HG03064 (cell line): ENCODE results near the gene SNTG2.
"Not testable (repeated sequence)": the region's sequence is repeated elsewhere in the genome, so short reads cannot be mapped to it uniquely, and the experiment has no call there.

Experiments used
- ATAC-seq: cut with Tn5 transposase; IDR thresholded peaks from one replicate; pipeline ENCODE4 v1.9.1; 2021; ENCODE audit warnings: low read depth; ENCODE audit not compliant: unreplicated experiment

SNTG2 gene

DNA sequence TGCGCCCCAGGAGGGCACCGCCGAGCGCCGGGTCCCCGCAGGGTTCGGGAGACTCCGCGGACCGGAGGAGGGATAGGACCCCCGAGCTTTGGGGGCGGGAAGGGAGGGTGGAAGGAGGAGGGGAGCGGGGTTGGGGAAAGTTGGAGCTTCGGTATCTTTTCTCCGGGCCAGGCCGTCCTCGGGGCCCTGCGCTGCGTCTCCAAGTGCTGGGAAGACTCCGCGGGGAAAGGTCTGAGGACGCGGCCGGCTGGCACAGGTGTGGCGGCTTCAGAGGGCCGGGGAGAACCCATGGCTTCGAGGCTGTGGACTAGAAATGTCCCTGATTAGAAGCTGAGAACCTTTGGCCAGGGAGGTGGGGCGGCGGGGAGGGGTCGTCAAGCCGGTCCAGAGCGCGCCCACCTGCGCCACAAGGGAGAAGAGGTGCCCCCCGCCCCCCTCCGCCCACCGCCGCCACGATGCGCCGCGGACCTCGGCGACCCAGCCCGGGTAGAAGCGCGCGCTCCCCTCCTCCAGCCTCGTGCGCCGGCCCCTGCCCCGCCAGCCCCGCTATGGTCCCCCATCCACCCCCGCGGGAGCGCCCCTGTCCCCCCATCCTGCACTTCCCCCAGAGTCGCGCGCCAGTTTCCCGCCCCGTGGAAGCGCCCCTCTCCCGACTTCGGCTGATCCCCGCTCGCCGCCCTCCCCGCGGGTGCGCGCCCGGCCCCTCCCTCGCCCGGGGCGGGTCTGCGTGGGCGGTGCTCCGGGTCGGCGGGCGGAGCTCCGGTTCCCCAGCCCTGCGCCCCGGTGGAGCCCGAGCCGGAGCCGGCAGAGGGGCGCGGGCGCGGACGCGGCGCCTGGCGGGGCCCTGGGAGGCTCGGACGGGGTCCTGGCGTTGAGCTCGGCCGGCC is at the start of gene SNTG2:
TSS of gene SNTG2 (plus strand) at position 770 of the 887 bp plus-strand sequence. CDS start 148 bp downstream, outside the sequence.
- no peak for ATAC-seq

DNA sequence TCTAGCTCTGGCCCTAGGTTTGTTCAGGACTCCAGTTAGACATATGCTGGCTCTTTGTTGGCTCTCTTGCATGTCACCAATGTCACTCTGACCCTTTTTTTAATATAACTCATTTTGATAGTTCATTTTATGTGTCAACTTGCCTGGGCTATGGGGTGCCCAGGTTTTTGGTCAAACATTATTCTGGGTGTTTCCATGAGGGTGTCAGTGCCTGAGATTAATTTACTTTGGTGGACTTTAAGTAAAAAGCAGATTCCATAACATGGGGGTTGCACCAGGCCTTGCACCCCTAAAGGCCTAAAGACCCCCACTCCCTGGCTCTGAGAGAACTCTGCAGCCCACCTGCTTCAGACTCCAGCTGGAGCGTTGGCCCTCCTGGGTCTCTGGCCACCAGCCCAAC is 48.1 kb upstream of the SNTG2 start:
- ATAC-seq: no peak

DNA sequence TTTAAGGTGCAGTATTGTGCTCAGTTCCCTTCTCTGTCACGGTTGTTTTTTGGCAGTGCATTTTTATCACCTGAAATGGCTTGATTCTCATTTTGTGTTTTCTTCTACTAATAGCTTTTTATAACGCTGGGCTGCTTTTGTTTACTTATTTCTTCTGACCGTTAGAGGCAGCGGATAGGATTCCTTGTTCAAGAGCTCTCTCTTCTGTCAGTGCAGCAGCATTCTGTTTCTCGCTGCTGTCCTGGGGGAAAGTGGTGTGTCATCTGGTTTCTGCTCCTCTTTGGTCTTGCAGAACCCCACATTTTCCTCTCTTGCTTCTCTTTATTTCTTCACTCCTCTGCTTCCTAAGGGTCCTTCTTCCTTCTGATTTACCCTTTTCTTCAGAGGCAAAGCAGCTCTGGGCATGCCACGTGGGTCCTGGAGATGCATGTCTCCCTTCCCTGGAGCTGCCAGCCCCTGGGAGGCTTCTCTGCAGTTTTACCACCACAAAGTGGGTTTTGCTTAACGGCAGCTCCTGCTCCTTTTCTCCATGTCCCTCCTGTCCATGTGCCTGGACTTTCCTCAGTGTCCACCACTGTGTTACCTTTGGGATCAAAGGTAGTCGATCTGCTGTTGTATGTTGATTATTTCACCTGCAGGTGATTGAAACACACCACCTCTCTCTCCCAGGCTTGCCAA is 47.3 kb upstream of the SNTG2 start:
- no peak for ATAC-seq

DNA sequence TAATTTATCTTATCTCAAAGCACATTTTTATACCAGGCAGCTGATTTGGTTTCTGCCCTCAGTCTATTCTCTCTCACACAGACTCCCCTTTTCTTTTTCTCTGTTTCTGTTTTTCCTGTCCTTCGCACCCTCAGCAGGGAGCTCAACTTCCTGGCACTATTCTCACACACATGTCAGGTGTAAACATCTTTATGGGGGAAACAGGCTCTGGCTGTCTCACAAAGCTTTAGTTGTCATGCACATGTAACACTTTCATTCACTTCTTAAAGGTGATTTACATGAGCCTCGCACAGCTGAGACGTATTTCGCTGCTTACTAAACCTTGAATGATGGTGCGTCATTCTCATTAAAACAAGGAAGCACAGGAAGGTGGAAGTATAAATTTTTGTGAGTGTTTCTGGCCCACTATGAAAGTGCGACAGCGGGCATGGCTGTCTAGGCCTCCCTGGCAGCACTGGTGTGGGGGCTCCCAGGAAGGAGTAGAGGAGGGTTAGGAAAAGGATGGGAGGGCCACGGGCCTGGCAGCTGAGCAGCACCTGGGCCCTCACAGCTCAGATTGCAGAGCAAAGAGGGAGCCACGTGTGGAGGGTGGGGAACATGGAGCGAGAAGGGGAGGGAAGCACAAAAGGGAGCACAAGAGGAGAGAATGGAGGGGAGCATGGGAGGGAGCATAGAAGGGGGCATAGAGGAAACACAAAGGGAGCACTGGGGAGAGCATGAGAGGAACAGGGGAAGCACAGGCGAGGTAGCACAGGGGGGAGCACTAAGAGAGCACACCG is 46.2 kb upstream of the SNTG2 start:
- no peak for ATAC-seq

DNA sequence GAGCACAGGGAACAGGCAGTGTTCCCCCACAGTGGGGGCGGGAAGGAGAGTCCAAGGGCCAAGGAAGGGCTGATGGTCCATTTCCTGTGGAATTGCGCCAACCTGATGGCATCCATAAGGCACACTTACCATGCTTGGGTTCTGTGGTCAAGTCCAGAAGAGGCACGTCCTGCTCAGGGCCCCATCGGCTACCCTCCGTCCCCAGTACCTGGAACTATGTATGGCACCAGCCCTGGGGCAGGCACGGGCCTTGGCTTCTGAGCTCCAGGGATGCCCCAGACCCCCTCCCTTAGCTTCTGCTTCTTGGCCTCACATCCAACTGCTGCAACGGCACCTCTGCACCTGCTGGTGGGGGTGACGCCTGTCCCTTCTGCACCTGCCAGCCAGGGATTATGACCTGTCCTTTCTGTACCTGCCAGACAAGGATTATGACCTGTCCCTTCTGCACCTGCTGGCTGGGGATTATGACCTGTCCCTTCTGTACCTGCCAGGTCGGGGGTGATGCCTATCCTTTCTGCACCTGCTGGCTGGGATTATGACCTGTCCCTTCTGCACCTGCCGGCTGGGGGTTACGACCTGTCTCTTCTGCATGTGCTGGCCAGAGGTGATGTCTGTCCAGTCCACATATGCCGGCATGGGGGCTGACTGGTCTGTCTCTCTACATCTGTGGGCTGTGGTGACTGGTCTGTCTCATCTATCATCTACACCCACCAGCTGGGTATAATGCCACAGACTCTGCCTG is 45.4 kb upstream of the SNTG2 start:
- no peak for ATAC-seq

DNA sequence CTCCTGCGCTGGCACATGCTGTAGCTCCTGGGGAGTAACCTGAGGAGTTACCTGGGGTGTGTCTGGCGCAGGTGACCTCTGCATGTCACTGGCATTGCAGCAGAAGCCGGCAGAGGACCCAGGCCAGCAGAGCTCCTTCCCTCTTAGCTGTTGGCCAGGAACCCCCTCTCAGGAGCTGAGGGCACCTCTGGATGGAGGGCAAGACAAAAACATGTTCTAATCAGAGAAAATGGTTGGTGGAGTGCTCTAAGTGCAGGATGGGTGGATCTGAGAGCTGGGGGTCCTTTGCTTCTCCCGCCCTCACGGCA is 44.9 kb upstream of the SNTG2 start:
- no peak for ATAC-seq

DNA sequence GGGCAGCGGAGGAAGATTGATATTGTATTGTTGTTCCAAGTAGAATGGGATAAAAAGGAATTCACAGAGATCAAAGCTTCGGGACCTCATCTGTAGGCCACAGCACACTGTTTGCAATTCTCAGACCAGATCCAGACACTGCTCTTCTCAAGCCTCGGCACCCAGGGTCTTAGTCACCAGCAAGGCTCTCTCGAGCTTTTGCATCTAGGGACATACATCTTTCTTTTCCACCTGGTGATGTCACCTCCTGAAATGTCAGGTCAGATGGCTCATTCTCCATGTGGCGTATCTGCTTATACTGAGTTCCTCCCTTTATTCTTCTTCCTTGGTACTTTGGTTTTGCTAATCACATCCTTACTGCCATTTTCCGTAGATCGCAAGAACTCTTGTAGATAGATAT is 42.9 kb upstream of the SNTG2 start:
- ATAC-seq: no peak

DNA sequence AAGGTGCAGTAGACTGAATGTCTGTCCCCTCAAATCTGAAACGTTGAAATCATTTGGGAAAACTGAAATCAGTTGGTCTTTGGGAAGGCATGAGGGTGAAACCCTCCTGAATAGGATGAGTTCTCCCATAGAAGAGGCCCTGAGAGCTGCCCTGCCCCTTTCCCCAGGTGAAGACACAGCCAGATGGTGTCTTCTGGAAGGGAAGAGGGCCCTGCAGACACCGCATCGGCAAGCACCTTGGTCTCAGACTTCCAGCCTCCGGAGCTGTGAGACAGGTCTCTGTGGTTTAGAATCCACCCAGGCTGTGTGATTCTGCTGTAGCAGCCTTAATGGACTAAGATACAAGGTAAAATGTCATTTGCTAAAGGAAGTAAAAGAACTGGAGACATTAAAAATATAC is 42.1 kb upstream of the SNTG2 start:
- ATAC-seq: no peak

DNA sequence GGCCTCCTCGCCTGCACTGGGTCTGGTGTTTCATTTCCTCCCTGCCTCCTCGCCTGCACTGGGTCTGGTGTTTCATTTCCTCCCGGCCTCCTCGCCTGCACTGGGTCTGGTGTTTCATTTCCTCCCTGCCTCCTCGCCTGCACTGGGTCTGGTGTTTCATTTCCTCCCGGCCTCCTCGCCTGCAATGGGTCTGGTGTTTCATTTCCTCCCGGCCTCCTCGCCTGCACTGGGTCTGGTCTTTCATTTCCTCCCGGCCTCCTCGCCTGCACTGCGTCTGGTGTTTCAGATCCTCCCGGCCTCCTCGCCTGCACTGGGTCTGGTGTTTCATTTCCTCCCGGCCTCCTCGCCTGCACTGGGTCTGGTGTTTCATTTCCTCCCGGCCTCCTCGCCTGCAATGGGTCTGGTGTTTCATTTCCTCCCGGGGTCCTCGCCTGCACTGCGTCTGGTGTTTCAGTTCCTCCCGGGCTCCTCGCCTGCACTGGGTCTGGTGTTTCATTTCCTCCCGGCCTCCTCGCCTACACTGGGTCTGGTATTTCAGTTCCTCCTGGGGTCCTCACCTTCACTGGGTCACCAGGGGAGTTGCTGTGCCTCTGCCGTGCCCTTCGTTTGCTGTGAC is 40.8 kb upstream of the SNTG2 start:
- not testable (repeated sequence) for ATAC-seq

DNA sequence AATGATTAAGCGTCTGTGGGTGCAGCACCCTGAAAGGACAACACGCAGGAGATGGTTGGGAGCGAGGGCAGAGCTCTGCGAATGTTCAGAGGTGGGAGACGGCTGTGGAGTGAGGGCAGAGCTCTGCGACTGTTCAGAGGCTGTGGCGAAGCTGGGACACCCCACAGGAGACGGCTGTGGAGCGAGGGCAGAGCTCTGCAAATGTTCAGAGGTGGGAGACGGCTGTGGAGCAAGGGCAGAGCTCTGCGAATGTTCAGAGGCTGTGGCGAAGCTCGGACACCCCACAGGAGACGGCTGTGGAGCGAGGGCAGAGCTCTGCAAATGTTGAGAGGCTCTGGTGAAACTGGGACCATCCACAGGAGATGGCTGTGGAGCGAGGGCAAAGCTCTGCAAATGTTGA is 40.0 kb upstream of the SNTG2 start:
- ATAC-seq: no peak

DNA sequence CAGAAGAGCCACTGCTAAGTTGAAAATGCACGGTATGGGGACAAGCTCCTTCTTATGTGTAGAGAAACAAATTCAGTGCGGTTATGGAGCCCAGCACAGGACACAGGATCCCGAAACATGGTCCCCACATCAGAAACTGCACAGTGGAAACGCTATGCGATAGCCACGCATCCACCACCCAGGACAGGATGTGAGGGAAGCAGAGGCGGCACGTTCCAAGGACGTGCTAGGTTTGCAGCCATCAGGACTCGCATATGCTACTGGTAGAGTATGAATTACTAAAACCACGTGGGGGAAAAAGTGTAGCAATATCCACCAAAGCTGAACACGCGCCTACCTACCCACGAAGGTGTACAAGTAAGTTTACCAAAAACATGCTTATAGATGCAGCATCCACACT is 34.7 kb upstream of the SNTG2 start:
- ATAC-seq: no peak

DNA sequence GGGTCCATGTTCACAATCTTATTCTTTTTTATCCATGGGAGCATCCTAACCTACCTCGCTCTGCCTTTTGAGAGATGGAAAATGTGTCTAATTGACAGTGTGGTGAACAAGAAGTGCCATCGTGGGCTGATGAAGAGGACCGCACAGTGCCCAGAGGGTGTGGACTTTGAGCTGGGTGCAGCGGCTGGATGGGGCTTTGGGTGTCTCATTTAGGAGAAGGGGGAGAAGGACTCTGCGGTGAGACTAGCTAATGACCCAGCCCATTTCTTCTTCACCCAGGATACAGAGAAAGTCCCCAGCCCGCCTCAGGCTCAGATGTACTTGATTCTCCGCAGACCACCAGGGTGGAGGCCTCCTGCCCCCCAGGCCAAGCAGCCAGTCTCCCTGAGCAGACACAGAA is 33.7 kb upstream of the SNTG2 start:
- ATAC-seq: no peak

DNA sequence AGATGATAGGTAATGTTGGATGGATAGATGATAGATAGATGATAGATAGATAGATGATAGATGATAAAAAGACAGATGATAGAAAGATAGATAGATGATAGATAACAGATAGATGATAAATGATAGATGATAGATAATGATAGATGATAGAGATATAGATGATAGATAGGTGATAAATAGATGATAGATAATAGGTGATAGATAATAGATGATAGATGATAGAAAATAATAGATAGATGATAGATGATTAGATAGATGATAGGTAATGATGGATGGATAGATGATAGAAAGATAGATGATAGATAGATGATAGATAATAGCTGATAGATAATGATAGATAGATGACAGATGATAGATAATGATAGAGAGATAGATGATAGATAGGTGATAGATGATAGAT is 31.0 kb upstream of the SNTG2 start:
- no peak for ATAC-seq

DNA sequence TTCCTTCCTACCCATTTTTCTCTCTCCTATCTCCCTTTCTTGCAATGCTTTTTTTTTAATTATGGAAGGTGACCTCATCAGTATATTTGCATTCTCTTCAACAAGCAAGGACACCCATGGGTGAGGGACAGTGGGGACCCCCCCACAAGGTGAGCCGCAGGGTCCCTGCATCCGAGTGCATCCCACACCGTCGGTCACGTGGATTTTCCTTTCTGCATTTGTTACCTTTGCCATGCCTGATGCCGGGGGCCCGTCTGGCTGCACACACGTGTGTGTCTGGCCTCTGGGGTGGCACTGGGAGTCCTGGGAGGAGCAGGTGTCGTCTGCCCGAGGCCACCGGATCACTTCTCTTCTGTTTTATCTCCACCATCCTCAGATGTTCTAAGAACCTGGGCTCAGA is 30.1 kb upstream of the SNTG2 start:
- ATAC-seq: no peak

DNA sequence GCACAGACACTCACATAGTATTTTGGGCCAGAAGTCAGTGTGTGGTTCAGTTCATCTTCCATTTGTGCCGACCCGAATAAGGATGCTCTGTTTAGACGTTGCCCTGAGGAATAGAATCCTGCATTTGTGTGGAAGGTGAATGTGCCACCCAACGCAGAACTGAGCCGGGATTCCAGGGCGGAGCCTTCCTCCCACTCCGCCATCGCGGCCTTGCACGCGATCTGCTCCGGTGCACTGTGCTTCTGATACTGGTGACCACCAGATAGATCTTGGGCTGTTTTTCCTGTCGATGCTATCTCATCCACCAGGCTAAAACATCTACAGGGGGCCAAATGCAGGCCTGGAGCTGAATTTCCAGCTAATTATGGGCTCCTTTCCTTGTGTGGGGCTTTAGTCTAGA is 29.6 kb upstream of the SNTG2 start:
- ATAC-seq: no peak

DNA sequence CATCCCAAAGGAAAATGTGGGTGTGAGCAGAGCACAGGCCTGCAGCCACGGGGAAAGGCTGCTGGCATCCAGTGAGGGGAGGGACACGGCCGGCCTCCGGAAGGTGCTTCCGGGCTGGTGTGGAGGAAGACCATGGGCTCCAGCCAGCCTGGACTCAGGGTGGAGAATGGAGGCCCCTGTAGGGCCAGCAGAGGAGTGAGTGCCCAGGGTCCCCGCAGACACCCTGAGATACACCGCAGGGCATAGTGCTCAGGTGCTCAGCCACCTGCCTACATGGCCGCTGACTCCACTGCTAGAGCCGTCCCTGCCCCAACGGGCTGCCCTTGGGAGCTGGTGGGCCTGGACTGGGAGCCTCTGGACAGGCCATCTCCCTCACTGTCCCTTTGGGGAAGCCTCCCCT is 28.5 kb upstream of the SNTG2 start:
- no peak for ATAC-seq

DNA sequence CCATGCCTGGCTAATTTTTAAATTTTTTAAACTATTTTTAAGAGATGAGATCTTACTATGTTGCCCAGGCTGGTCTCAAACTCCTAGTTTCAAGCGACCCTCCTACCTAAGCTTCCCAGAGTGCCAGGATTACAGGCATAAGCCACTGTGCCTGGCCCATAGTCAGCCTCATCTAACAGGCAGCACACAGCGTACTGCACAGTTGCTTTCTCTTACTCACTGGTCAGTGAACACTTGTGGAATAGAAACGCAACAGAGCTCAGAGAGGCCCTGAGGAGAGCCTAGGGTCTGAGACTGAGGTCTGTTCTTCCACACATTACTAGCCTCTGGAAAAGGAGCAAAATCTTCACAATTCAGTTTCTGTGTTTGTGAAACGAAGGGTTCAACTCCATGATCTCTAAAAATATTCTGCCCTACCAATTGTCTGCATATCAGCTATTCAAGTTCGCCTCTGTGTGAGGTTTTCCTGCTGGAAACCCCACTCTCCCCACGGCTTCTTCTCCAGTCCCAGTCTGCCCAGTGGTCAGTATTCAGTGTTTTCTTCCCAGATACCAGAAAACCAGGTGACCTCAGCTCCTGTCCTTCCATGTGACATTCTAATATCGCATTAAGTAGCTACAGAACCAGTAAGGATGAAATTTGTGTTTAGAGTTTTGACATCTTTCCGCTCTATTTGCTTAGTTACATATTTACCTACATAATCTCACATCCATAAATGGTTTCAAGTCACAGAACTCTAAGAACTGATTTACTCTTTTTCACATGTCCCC is 26.6 kb upstream of the SNTG2 start:
- ATAC-seq: no peak

DNA sequence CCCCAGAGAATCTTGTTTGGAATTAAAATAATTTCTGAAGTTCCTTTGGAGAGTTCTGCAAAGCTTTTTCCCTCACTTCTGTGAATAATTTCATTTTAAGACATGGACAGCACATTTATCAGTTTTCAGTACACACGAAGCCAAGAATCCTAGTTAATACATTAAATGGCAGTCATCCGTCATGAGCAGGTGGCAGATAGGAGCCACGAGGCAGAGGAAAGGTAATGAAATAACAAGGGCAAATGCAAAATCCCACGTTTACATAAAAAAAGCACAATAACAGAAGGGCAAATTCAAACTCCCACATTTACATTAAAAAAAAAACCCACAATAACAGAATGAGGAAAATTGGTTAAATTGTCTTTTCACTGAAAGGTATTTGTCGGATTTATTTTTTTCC is 25.9 kb upstream of the SNTG2 start:
- ATAC-seq: no peak

DNA sequence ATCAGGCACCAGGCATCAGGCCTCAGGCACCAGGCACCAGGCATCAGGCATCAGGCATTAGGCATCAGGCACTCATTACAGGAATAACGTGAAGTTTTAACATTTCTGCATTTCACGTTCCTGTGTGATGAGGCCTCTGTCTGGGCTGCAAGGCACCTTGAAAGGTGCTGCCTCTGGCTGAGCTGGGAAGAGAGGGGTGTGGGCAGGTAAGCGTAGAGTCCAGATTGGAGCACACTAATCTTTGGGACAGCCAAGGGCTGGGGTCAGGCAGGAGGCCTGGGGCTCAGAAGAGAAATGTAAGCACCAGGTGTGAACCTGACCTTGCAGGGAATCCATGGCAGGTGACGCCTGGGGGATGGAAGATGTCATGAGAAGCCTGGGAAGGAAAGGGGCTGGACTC is 25.3 kb upstream of the SNTG2 start:
- ATAC-seq: no peak

DNA sequence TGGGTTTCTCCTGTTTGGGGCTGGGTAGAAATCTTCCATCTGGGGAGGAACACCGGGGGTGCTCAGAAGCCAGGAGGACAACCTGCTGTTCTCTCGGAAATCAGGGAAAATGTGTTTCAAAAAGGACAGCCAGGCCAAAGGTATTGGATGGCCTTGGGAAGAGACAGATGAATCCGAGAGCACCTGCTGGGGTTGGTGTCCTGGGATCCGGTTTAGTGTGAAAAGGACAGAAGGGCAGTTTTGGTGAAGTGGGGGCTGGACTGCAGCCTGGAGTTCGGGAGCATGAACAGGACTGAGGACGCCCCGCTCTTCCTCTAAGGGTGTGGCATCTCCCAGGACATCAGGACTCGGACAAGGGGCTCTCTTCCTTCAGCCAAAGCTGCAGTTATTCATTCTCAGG is 24.9 kb upstream of the SNTG2 start:
- ATAC-seq: no peak
